AG09309 (cell line): Measurements from ENCODE around the gene KLHL5.
A peak's percentile ranks its signal among the peaks of the same experiment; 100 is the strongest.

Source experiments
- DNase-seq: peaks from one replicate; pipeline ENCODE4 v3.0.0-alpha.2; 2010; ENCODE audit warnings: low read depth
- H3K4me3 ChIP-seq: 2 replicates; pipeline ENCODE4 v1.5.1; 2011; ENCODE audit warnings: mild to moderate bottlenecking, low read depth, low read length, moderate library complexity; ENCODE audit not compliant: control insufficient read depth
- CTCF ChIP-seq: IDR thresholded peaks from 2 replicates; pipeline ENCODE4 v1.5.1; 2011; ENCODE audit warnings: mild to moderate bottlenecking, low read depth, low read length, inconsistent platforms; ENCODE audit not compliant: insufficient read depth, control insufficient read depth; ENCODE audit errors: missing control alignments

KLHL5 gene

GRCh38 chr4:39078829-39079228 lies 16.8 kb downstream of the KLHL5 start:
- TF ChIP-seq CTCF = no peak
- DNase-seq = no peak
- no peak overlapping the region for H3K4me3 ChIP-seq

- DNase-seq = peak; percentile 29
- H3K4me3 ChIP-seq = no peak overlapping the region
- TF ChIP-seq CTCF = no peak
Observed at GRCh38 chr4:39083164-39083563, 21.1 kb downstream of the KLHL5 start.

- DNase-seq = peak; percentile 88
- no peak for TF ChIP-seq CTCF
- no peak overlapping the region for H3K4me3 ChIP-seq
Observed at GRCh38 chr4:39085891-39086290, 23.9 kb downstream of the KLHL5 start.

GRCh38 chr4:39096847-39097246 lies 34.8 kb downstream of the KLHL5 start:
- no peak overlapping the region for H3K4me3 ChIP-seq
- no peak for DNase-seq
- TF ChIP-seq CTCF = no peak

- no peak for TF ChIP-seq CTCF
- H3K4me3 ChIP-seq = no peak overlapping the region
- no peak for DNase-seq
Observed at GRCh38 chr4:39097290-39097689, 35.3 kb downstream of the KLHL5 start.

GRCh38 chr4:39102297-39102696 lies 40.3 kb downstream of the KLHL5 start:
- no peak overlapping the region for H3K4me3 ChIP-seq
- no peak for TF ChIP-seq CTCF
- no peak for DNase-seq

GRCh38 chr4:39103291-39103690 lies 41.3 kb downstream of the KLHL5 start:
- no peak for DNase-seq
- H3K4me3 ChIP-seq = no peak overlapping the region
- TF ChIP-seq CTCF = no peak
